ENCODE results near the gene UCP1.
"Not testable (repeated sequence)": the region's sequence is repeated elsewhere in the genome, so short reads cannot be mapped to it uniquely, and the experiment has no call there.

UCP1 gene

GRCh38 chr4:140529434-140529833, 39.3 kb downstream of the UCP1 start:
- no peak for DNase-seq

- peak; percentile 85 to 91 for DNase-seq
Observed at GRCh38 chr4:140523857-140524742, 44.7 kb downstream of the UCP1 start, which contains the start of gene ELMOD2. TSS of gene ELMOD2 (plus strand) at chr4:140524168. CDS start at chr4:140525429, 1,261 bp downstream.

GRCh38 chr4:140523370-140523856, 45.3 kb downstream of the UCP1 start:
- DNase-seq: no peak

- no peak for DNase-seq
Observed at GRCh38 chr4:140515423-140515822, 53.3 kb downstream of the UCP1 start.

- DNase-seq: not testable (repeated sequence)
Observed at GRCh38 chr4:140513765-140514164, 55.0 kb downstream of the UCP1 start.

Data from SHP77 (cell line).